Bronchial epithelial cell (primary cell): ENCODE data around the gene CNPY2. TPM values are rescaled to one million over a fixed set of nuclear protein-coding genes. Genes with fewer than 3 reads are reported as not detected.
A peak's percentile ranks its signal among the peaks of the same experiment; 100 is the strongest.
"Not testable (repeated sequence)": the region's sequence is repeated elsewhere in the genome, so short reads cannot be mapped to it uniquely, and the experiment has no call there.

ENCODE experiments used
- DNase-seq: peaks from one replicate; pipeline ENCODE4 v3.0.0-alpha.2; 2010; ENCODE audit warnings: low read depth
- FAIRE-seq: peaks from 2 replicates; lab custom pipeline; 2011; peaks lifted over from hg19 to GRCh38; lab: Jason Lieb, UNC
- H3K27me3 ChIP-seq: 2 replicates; pipeline ENCODE4 v1.5.1; 2011; ENCODE audit warnings: low read length; ENCODE audit not compliant: control insufficient read depth, insufficient read depth
- H3K36me3 ChIP-seq: 2 replicates; pipeline ENCODE4 v1.5.1; 2011; ENCODE audit warnings: low read length; ENCODE audit not compliant: control insufficient read depth, insufficient read depth
- H3K4me3 ChIP-seq: 2 replicates; pipeline ENCODE4 v1.5.1; 2011; ENCODE audit warnings: mild to moderate bottlenecking, low read depth, low read length, control low read depth
- total RNA-seq: library from RNA; depleted of rRNA; stranded (reverse); fragments of >200 nt; gene quantifications from 2 replicates; pipeline ENCODE4 v1.2.1, GENCODE V29; 2014
- TF ChIP-seq, protein P1 (sequence below): IDR thresholded peaks from 2 replicates; pipeline ENCODE4 v1.5.1; 2011; ENCODE audit warnings: mild to moderate bottlenecking, moderate library complexity, low read length, control low read depth, inconsistent platforms; ENCODE audit not compliant: insufficient read depth, severe bottlenecking

CNPY2 gene
- total RNA-seq, 1 donor from 2014 or later = 91.1 TPM

DNA sequence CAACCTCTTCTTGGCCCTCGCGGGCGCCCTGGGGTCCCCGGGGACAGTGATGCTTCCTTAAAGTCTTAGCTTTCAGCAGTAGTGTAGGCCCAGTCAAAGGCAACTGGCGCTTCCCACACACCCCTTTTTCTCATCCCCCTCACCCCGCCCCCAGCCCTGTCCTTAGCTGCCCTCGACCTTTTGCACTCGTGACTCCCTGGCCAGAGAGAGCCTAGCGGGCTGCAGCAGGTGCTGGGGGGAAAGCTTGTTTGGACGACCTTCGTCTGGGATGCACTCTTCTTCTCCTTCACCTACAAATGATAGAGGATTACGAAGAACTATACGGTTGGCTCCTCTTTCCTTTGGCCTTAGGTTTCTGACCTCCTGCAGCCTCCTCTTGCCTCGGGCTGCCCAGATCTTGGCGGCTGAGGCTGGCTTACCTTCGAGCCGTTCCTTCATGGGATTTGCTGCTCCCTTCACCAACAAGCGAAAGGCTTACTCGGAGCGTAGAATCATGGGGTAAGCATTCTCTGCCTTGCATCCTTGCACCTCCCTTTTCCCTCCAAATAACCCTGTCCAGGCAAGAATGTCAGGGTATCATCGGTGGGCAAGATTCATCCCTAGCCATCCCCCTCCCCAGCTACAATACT is 48.2 kb downstream of the CNPY2 start:
- no peak for FAIRE-seq
- Histone ChIP-seq H3K36me3 (peaks cover 5% of the 10 kb centered on the region), H3K4me3 (peak overlapping the region; percentile 76), H3K27me3 (no peaks in the 10 kb centered on the region)
- no peak for DNase-seq
- TF ChIP-seq, protein P1, sequence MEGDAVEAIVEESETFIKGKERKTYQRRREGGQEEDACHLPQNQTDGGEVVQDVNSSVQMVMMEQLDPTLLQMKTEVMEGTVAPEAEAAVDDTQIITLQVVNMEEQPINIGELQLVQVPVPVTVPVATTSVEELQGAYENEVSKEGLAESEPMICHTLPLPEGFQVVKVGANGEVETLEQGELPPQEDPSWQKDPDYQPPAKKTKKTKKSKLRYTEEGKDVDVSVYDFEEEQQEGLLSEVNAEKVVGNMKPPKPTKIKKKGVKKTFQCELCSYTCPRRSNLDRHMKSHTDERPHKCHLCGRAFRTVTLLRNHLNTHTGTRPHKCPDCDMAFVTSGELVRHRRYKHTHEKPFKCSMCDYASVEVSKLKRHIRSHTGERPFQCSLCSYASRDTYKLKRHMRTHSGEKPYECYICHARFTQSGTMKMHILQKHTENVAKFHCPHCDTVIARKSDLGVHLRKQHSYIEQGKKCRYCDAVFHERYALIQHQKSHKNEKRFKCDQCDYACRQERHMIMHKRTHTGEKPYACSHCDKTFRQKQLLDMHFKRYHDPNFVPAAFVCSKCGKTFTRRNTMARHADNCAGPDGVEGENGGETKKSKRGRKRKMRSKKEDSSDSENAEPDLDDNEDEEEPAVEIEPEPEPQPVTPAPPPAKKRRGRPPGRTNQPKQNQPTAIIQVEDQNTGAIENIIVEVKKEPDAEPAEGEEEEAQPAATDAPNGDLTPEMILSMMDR = no peak

DNA sequence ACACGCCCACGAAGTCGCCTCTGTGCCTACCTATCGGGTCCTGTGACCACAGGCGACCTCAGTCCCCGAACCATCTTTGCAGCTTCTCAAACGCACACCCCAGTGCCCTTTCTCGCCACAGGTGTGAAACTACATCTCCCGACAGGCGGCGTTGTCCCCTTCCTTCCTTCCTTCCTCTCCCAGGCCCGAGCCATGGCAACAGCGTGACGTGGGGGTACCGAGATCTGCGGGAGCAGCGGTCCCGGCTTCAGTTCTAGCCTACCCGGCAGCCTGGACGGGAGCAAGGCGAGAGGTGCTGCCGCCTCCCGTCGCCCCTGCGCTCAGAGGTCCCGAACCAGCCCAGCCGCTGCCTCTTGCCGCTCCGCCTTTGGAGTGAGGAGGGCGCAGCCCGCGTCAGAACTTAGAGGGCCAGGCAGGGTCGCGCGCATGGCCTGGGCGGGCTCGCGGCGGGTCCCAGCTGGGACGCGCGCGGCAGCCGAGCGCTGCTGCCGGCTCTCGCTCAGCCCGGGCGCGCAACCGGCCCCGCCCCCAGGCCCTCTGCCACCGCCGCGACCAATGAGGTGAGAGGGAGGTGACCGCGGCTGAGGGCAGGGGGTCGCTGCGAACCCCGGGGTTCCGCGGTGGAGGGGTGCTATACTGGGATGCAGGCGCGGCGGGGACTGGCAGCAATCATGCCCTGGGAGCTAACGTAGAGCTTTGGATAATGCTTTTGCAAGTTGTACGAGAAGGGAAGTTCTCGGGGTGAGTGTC is 48.9 kb downstream of the CNPY2 start, which contains the start of gene COQ10A:
TSS of gene COQ10A (plus strand) at position 250 of the 750 bp plus-strand sequence. CDS start at position 427, 177 bp downstream.
- FAIRE-seq (no peak), DNase-seq (peak; percentile 79)
- Histone ChIP-seq H3K36me3 (peaks cover 3% of the 10 kb centered on the region), H3K4me3 (peak within 1 kb of the TSS; percentile 76), H3K27me3 (no peaks in the 10 kb centered on the region)
- TF ChIP-seq, protein P1 = peak; percentile 84

DNA sequence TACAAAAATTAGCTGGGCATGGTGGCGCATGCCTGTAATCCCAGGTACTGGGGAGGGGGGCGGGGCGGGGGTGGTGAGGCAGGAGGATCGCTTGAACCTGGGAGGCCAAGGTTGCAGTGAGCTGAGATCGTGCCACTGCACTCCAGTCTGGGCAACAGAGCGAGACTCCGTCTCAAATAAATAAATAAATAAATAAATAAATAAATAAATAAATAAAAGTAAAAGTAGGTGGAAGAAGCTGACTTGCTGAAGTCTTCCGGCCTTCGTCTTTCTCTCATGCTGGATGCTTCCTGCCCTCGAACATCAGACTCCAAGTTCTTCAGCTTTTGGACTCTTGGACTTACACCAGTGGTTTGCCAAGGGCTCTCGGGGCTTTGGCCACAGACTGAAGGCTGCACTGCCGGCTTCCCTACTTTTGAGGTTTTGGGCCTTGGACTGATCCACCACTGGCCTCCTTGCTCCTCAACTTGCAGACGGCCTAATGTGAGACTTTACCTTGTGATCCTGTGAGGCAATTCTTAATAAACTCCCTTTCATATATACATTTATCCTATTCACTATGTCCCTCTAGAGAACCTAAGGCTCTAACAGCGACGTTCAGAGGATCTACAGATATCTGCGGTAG is 49.6 kb downstream of the CNPY2 start:
- H3K27me3 ChIP-seq, DNase-seq, H3K36me3 ChIP-seq, FAIRE-seq: not testable (repeated sequence)
- peak overlapping the region; percentile 76 for H3K4me3 ChIP-seq

DNA sequence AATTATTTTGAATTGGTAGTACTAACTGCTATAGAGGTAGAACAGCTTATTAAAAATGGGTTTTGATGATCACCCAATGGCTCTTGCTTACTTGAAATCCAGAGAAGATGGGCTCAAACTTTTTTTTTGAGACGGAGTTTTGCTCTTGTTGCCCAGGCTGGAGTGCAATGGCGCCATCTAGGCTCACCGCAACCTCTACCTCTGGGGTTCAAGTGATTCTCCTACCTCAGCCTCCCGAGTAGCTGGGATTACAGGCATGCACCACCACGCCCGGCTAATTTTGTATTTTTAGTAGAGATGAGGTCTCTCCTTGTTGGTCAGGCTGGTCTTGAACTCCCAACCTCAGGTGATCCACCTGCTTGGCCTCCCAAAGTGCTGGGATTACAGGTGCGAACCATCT is 52.8 kb downstream of the CNPY2 start:
- not testable (repeated sequence) for H3K27me3 ChIP-seq, FAIRE-seq, H3K36me3 ChIP-seq, H3K4me3 ChIP-seq, DNase-seq

DNA sequence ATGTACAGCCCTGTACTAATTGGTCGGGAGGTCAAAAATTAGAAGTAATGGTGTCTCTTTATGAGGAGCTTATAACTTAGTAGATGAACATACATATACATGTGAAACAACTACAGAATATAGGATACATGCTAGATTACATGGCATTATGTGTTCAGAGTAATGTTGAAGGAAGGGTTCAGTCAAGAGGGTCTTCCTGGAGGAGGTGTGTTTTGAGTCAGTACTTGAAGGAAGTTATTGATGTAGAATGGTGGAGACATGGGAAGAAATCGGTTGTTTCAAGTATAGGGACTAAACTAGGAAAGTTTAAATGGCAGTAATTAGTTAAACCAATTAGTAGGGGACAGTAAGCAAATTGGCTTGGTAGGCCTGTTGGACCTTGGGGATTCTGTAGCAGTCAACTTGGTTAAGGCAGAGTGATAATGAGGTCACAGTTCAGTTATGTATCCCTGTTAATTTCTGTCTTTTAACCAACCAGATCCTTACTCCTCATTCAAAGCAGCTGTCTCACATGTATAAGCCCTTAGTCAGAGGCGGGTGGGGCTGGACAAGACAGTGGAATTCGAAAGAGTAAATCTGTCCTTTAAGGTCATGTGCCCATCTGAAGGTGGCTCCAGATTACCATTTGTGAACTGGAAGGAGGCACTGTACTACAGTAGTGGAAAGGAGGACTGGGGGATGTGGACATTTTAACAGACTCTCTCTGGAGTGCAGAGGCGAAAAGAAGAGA is 54.1 kb downstream of the CNPY2 start:
- DNase-seq (peak; percentile 84), FAIRE-seq (no peak)
- Histone ChIP-seq H3K4me3 (no peak overlapping the region), H3K27me3 (no peaks in the 10 kb centered on the region), H3K36me3 (peaks cover 1% of the 10 kb centered on the region)
- TF ChIP-seq, protein P1 = no peak

DNA sequence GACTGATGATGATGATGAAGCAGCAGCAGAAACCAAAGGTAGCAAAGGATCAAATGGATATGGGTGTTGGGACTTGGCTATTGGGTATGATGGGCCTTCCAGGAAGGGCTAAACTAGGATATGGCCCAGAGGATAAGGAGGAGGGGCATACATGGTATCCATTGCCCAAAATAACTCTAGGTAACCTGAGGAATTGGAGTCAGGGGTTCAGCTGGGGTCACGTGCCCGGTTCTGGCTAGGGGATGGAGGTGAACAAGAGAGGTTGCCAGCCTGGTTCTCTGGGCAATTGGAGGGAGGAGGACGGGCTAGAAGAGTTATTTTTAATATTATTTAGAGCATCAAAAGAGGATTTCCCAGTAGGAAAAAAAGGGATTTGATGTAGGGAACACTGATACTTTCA is 54.9 kb downstream of the CNPY2 start:
- TF ChIP-seq, protein P1 = no peak
- Histone ChIP-seq H3K4me3 (no peak overlapping the region), H3K36me3 (peaks cover 1% of the 10 kb centered on the region), H3K27me3 (no peaks in the 10 kb centered on the region)
- no peak for FAIRE-seq
- no peak for DNase-seq
